ENCODE measurements around the gene TRIP11. TPM values are rescaled to one million over a fixed set of nuclear protein-coding genes. Genes with fewer than 3 reads are reported as not detected.

Gene TRIP11
- total RNA-seq, 1 donor from 2014 or later: 50.5 TPM

GRCh38 chr14:91971188-91971778 is 68.6 kb downstream of the TRIP11 start:
- no peak for FAIRE-seq
- peaks cover 2% of the 10 kb centered on the region for H3K36me3 Mint-ChIP-seq (ENCODE audit: low read depth, unreplicated experiment)
- no peaks in the 10 kb centered on the region for H3K4me1 Mint-ChIP-seq (ENCODE audit: low read depth, unreplicated experiment)

GRCh38 chr14:91968280-91968679 is 71.6 kb downstream of the TRIP11 start:
- H3K4me3 Mint-ChIP-seq (ENCODE audit: unreplicated experiment): no peak overlapping the region
- Histone ChIP-seq H3K36me3 (ENCODE audit: insufficient read depth, low read length) (peaks cover 23% of the 10 kb centered on the region), H3K27ac (ENCODE audit: low read depth, low read length) (no peak overlapping the region), H3K4me1 (ENCODE audit: insufficient read depth, low read length) (no peaks in the 10 kb centered on the region), H3K79me2 (ENCODE audit: insufficient read depth, low read length) (no peaks in the 10 kb centered on the region), H2AFZ (ENCODE audit: low read depth, low read length) (no peak overlapping the region), H4K20me1 (ENCODE audit: insufficient read depth, low read length) (no peaks in the 10 kb centered on the region), H3K9ac (ENCODE audit: low read length) (no peak overlapping the region), H3K27me3 (ENCODE audit: insufficient read depth, low read length) (no peaks in the 10 kb centered on the region), H3K4me2 (ENCODE audit: low read length) (no peak overlapping the region), H3K4me3 (ENCODE audit: insufficient read depth, low read depth, low read length) (no peak overlapping the region), H3K9me3 (ENCODE audit: insufficient read depth, low read depth, low read length) (no peaks in the 10 kb centered on the region)
- FAIRE-seq (no peak), DNase-seq (ENCODE audit: low read depth) (no peak)
- H3K4me1 Mint-ChIP-seq (ENCODE audit: low read depth, unreplicated experiment): no peaks in the 10 kb centered on the region
- peaks cover 2% of the 10 kb centered on the region for H3K36me3 Mint-ChIP-seq (ENCODE audit: low read depth, unreplicated experiment)
- H3K27me3 Mint-ChIP-seq (ENCODE audit: low read depth, unreplicated experiment): no peaks in the 10 kb centered on the region
- no peaks in the 10 kb centered on the region for H3K9me3 Mint-ChIP-seq (ENCODE audit: unreplicated experiment)
- no peak overlapping the region for H3K27ac Mint-ChIP-seq (ENCODE audit: unreplicated experiment)
- no peak for TF ChIP-seq CTCF (IDR thresholded peaks at IDR 0.05; ENCODE audit: insufficient read depth, low read depth, low read length)
- TF ChIP-seq EZH2 (IDR thresholded peaks at IDR 0.05; ENCODE audit: insufficient read depth, low read length): no peak

More at GRCh38 chr14:91971188-91971778, 68.6 kb downstream of the TRIP11 start:
- Mint-ChIP-seq H3K4me3 (ENCODE audit: unreplicated experiment) (no peak overlapping the region), H3K27me3 (ENCODE audit: low read depth, unreplicated experiment) (no peaks in the 10 kb centered on the region), H3K9me3 (ENCODE audit: unreplicated experiment) (no peaks in the 10 kb centered on the region), H3K27ac (ENCODE audit: unreplicated experiment) (no peak overlapping the region)
- Histone ChIP-seq H4K20me1 (ENCODE audit: insufficient read depth, low read length) (no peaks in the 10 kb centered on the region), H3K4me2 (ENCODE audit: low read length) (no peak overlapping the region), H3K27me3 (ENCODE audit: insufficient read depth, low read length) (no peaks in the 10 kb centered on the region), H2AFZ (ENCODE audit: low read depth, low read length) (no peak overlapping the region), H3K9ac (ENCODE audit: low read length) (no peak overlapping the region), H3K36me3 (ENCODE audit: insufficient read depth, low read length) (peaks cover 35% of the 10 kb centered on the region), H3K27ac (ENCODE audit: low read depth, low read length) (no peak overlapping the region), H3K79me2 (ENCODE audit: insufficient read depth, low read length) (no peaks in the 10 kb centered on the region), H3K9me3 (ENCODE audit: insufficient read depth, low read depth, low read length) (no peaks in the 10 kb centered on the region), H3K4me3 (ENCODE audit: insufficient read depth, low read depth, low read length) (no peak overlapping the region), H3K4me1 (ENCODE audit: insufficient read depth, low read length) (no peaks in the 10 kb centered on the region)
- DNase-seq (ENCODE audit: low read depth): no peak
- TF ChIP-seq EZH2 (IDR thresholded peaks at IDR 0.05; ENCODE audit: insufficient read depth, low read length): no peak
- no peak for TF ChIP-seq CTCF (IDR thresholded peaks at IDR 0.05; ENCODE audit: insufficient read depth, low read depth, low read length)

GRCh38 chr14:91964724-91965123 is 75.1 kb downstream of the TRIP11 start:
- no peak for DNase-seq (ENCODE audit: low read depth)
- TF ChIP-seq EZH2 (IDR thresholded peaks at IDR 0.05; ENCODE audit: insufficient read depth, low read length) (no peak), CTCF (IDR thresholded peaks at IDR 0.05; ENCODE audit: insufficient read depth, low read depth, low read length) (no peak)
- Histone ChIP-seq H3K27ac (ENCODE audit: low read depth, low read length) (no peak overlapping the region), H3K79me2 (ENCODE audit: insufficient read depth, low read length) (no peaks in the 10 kb centered on the region), H3K4me2 (ENCODE audit: low read length) (no peak overlapping the region), H3K9me3 (ENCODE audit: insufficient read depth, low read depth, low read length) (no peaks in the 10 kb centered on the region), H4K20me1 (ENCODE audit: insufficient read depth, low read length) (no peaks in the 10 kb centered on the region), H3K27me3 (ENCODE audit: insufficient read depth, low read length) (no peaks in the 10 kb centered on the region), H3K36me3 (ENCODE audit: insufficient read depth, low read length) (peaks cover 9% of the 10 kb centered on the region), H3K4me1 (ENCODE audit: insufficient read depth, low read length) (no peaks in the 10 kb centered on the region), H2AFZ (ENCODE audit: low read depth, low read length) (no peak overlapping the region), H3K4me3 (ENCODE audit: insufficient read depth, low read depth, low read length) (no peak overlapping the region), H3K9ac (ENCODE audit: low read length) (no peak overlapping the region)
- no peaks in the 10 kb centered on the region for H3K9me3 Mint-ChIP-seq (ENCODE audit: unreplicated experiment)
- no peaks in the 10 kb centered on the region for H3K4me1 Mint-ChIP-seq (ENCODE audit: low read depth, unreplicated experiment)
- H3K36me3 Mint-ChIP-seq (ENCODE audit: low read depth, unreplicated experiment): peaks cover 2% of the 10 kb centered on the region
- no peaks in the 10 kb centered on the region for H3K27me3 Mint-ChIP-seq (ENCODE audit: low read depth, unreplicated experiment)
- H3K4me3 Mint-ChIP-seq (ENCODE audit: unreplicated experiment): no peak overlapping the region
- no peak overlapping the region for H3K27ac Mint-ChIP-seq (ENCODE audit: unreplicated experiment)
- FAIRE-seq: no peak

Measured in astrocyte (in vitro differentiated cells and primary cell).